Umbilical cord (tissue), 2 donors: ENCODE measurements around the gene KRTAP10-6. TPM values are rescaled to one million over a fixed set of nuclear protein-coding genes. Genes with fewer than 3 reads are reported as not detected.
"Not testable (repeated sequence)": the region's sequence is repeated elsewhere in the genome, so short reads cannot be mapped to it uniquely, and the experiment has no call there.

Source experiments
- DNase-seq: peaks from one replicate; pipeline ENCODE4 v3.0.0-alpha.2; 2015; ENCODE audit warnings: low spot score
- total RNA-seq: library from RNA; depleted of rRNA; stranded (reverse); fragments of >200 nt; gene quantifications from one replicate; pipeline ENCODE4 v1.2.3, GENCODE V29; 2014; ENCODE audit warnings: low replicate concordance; ENCODE audit not compliant: insufficient read depth

KRTAP10-6 gene
- total RNA-seq, 1 donor from 2014 or later, result not detected

DNA sequence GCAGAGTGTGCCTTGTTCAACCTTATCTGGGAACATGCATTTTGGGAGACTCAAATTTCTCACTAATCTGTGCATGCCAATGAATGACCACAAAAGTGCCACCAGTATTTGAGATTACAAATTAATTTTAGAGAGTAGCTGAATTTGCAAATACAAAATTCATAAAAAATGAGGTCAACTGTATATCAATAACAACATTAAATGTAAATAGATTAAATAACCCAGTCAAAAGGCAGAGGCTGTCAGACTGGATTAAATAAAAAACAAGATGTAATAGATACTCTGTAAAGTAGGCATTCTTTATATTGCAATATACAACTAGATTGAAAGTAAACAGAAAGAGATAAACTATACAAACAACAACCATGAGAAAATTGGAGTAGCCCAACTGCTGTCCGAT is 28.2 kb downstream of the KRTAP10-6 start:
- DNase-seq, result no peak

DNA sequence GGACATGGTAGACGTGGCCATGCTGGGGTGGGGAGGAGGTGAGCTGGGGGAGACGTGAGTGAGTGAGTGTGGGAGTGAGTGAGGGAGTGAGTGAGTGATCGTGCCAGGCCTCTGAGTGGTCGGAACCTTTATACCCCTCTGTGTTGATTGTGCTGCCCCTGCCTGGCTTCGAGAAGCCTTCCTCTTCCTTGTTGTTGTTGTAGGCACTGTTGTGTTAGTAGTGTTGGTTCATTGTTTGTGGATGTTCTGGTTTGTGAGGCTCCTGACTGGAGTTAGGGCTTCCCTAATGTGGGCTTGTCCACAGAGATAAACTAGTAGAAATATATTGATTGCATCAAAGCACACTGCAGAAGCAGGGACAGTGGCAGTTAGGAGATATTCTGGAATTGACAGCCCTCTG is 33.6 kb downstream of the KRTAP10-6 start, which contains the start of gene KRTAP10-3:
TSS of gene KRTAP10-3 (minus strand) at position 101 of the 400 bp plus-strand sequence. CDS start at position 21, 80 bp downstream.
- no peak for DNase-seq

DNA sequence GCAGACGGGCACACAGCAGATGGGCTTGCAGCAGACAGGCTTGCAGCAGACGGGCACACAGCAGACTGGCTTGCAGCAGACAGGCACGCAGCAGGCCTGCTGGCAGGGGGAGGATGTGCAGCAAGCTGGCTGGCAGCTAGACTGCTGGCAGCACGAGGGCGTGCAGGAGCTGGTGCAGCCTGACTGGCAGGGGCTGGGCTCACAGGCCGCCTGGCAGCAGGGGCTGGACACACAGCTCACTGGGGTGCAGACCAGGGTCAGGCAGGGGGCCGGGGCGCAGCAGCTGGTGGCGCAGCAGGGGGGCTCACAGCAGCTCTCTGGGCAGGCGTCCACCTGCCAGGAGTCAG is 34.0 kb downstream of the KRTAP10-6 start:
- DNase-seq, result not testable (repeated sequence)

DNA sequence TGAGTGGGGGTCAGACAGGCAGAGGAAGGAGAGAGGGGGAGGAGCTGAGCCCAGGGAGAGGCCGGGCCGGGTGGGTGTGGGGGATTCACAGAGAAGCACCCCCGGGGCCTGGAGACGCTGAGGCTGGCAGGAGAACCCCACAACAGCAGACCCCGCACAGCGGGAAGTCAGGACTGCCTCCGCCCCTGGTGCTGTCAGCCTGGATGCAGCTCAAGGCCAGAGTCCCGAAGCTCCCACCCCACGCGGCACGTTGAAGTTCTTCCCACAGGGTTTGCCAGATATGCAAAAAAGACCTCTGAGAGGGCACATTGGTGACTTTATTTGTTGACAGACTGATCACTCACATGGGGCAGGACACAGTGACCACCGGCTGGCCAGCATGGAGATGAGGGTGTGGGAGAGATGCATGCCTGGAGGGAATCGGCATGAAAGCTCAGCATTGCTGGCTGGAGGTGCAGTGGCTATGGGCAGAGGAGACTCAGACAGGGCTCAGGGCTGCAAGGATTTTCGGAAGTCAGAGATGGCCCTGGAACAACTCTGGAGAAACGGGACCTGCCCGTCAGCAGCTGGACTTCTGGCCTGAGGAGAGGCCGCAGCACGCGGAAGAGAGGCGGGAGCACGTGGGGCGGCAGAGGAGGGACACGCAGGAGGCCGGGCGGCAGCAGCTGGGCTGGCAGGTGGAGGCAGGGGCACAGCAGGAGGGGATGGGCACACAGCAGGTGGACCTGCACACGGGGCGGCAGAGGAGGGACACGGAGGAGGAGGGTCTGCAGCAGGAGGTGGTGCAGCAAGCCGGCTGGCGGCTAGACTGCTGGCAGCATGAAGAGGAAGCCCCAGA is 34.6 kb downstream of the KRTAP10-6 start:
- DNase-seq, result no peak

DNA sequence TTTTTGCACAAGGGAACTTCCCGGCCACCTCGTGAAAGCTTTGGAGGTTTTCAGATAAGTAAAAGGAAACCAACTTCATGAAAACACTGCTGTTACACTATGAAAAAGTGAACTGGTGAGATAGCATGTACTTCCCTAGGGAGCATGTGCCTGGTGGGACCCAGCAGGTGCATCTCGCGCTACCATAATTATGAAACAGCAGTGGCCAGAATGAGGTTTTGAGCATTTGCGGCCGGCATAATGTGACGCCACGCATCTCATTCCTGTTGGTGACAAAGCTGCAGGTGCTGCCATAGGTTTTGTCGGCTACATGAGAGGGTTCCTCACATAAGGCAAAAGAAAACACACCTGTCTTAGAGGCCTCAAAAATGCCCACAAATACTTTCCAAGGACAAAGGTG is 35.4 kb downstream of the KRTAP10-6 start:
- no peak for DNase-seq

DNA sequence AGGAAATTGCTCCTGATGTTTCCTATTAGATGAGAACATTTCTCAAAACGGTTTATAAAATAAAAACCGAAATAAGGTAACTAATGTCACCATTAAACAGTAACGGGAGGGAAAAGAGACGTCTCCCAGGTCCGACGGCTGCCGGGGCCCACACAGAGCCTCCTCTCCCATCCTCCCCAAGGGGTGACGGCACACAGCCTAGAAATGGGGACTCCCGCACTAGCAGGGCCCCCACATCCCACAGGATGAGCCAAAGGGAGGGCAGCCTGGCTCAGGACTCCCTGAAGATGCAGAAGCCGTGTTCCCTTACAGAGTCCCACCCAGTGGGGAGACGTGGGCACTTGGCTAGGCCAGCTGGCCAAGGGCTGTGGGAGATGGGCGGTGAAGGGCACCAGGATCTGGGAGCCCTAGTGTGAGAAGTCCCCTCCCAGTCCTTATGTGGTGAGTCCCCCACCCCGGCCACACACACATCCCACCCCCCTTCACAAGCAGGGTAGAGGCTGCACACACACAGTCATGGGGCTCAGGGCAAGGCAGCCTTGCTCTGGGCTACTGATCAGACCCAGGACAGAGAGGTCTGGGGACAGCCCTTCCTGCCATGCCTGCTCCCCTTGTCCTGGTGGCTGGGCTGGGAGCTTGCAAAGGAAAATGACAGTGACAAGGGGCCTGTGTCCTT is 37.0 kb downstream of the KRTAP10-6 start:
- DNase-seq, result no peak

DNA sequence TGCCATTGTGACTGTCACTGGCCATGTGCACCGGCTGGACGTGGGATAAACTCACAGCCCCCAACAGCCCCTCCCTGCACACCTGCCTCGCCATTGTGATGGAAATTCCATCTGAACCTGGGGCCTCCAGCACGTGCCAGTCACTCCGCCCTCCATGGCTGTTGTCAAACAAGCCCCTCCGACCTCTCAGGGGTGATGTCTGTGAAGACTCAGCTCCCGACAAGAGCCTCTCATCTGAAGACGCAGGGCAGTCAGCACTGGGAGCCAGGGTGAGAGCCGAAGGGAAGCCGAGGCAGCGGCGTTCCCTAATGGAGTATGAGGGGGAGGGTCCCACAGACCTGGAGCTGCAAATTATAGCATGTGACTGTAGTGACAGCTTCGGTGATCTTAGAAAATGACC is 39.6 kb downstream of the KRTAP10-6 start:
- DNase-seq, result no peak

DNA sequence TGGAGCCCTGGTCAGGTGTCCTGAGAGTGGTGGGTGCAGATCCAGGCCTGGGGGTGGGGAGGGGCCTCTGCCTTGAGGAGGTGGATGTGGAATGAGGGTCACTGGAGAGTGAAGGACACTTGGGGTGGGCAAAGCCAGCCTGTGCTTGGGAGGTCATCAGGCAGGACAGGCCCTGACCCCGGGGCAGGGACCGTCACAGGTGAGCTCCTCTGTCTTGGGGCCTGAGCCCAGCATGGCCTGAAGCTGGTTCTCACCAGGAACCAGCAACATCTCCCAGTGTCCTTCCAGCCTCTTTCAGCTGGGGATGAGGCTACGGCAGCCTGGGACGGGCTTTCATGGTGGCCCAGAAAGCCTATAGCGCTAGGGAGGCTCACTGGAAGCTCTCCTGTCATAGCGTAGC is 40.2 kb downstream of the KRTAP10-6 start:
- no peak for DNase-seq

DNA sequence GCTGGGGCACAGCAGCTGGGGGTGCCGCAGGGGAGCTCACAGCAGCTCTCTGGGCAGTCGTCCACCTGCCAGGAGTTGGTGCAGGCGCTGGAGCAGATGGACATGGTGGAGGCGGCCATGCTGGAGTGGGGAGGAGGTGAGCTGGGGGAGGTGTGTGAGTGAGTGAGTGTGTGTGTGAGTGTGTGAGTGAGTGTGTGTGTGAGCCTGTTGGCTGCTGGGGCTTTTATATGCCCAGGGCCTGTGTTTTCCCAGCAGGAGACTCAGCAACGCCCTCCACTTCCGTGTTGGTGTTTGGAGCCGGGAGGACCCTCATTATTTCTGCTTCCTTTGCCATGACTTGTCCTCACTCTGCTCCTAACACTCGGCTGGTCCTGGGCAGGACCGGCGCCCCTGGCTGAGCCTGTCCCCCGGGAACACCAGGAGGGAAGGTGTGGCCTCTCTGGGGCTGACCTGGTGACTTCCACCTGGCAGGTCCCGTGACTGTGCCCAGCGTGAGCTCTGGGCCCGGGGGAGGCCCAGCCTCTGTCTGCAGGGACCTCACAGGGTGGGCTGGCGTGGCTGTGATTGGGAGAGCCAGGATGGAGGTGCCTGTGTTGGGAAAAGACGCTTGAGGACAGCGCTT is 40.9 kb downstream of the KRTAP10-6 start, which contains the start of gene KRTAP10-2:
TSS of gene KRTAP10-2 (minus strand) at position 166 of the 622 bp plus-strand sequence. CDS start at position 119, 47 bp downstream.
- DNase-seq, result no peak

DNA sequence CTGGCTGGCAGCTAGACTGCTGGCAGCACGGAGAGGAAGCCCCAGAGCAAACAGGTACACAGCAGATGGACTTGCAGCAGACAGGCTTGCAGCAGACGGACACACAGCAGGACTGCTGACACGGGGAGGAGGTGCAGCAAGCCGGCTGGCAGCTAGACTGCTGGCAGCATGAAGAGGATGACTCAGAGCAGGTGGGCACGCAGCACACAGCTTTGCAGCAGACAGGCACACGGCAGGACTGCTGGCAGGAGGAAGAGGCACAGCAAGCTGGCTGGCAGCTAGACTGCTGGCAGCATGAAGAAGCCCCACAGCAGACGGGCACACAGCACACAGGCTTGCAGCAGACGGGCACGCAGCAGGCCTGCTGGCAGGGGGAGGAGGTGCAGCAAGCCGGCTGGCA is 41.5 kb downstream of the KRTAP10-6 start:
- no peak for DNase-seq

DNA sequence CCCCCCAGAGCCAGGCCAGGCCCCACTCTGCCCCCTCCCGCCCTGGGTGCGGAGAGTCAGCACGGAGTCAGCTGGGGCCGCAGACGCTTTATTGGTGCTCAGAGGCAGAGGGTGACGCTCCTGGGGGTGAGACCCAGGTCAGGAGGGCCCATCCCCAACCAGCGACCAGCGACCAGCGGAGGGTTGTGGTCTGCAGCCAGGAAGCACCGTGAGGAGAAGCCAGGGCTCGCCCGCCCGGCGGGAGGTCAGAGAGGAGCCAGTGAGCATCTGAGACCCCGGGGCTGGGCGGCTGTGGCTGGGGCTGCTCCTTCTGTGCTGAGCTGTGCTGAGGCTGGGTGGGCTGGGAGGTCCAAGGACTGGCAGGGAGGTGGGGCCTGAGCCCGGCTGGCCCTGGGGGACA is 42.0 kb downstream of the KRTAP10-6 start:
- DNase-seq, result not testable (repeated sequence)

DNA sequence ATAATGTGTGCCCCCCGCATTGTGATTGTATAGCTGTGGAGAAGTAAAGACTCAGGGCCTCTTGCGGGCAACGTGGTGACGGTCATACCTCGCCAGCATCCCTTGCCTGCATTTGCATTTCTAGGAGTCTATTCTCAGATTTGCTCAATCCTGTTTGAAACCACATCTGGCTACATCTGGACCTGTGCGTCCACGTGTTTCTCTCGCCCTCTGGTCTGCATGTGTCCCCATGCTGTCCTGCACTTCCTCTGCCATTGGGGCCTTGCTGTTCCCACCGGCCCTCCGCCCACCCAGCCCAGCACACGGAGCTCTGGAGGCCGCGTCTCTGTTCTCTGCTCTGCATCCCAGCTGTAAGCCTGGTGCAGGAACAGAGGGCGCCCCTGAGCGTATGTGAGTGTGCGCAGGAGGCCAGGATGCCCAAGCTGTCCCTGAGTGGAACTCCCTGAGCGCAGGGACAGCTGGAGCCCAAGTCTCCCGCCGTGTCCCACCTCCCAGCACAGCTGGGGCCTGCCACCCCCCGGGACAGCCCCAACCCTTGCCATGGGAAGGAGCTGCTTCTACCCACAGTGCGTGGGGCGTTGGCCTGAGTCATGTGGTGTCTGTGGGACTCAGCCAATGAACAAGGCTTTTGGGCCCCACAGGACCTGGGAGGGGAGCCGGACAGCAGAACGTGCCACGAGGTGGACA is 42.6 kb downstream of the KRTAP10-6 start:
- no peak for DNase-seq

DNA sequence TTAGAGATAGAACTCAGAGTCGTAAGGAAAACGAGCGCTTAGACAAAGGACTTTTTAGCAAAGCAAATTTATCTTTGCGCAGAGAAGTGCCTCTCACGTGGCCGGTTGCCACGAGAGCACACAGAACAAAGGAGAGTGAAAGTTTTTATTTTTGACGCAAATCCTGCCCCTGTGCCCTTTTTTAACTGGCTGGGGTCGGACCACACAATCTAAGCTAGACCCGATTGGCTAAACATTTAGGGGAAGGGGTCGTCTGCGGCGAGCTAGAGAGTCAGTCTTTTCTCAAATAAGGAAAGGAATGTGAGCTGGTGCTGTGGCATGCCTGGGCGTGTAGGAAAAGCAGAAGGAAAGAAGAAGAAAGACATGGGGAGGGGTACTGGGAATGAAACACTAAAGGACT is 43.4 kb downstream of the KRTAP10-6 start:
- peak; percentile 20 for DNase-seq

DNA sequence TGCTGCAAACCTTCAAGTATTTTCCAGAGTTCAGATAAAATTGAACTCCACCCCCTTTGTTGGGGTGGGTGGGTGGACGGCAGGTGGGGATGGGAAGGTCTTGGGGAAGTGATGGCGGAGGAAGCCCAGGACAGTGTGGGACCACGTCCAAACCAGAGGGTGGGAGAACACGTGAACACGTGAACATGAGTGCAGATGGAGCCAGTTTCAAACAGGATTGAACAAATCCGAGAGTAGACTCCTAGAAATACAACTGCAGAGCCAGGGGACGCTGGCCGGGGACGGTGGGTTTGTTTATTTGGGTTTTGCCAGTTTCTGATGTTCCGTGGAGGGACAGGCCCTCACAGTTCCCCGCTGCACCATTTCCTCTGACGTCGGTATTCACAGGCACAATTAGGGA is 43.9 kb downstream of the KRTAP10-6 start:
- no peak for DNase-seq

DNA sequence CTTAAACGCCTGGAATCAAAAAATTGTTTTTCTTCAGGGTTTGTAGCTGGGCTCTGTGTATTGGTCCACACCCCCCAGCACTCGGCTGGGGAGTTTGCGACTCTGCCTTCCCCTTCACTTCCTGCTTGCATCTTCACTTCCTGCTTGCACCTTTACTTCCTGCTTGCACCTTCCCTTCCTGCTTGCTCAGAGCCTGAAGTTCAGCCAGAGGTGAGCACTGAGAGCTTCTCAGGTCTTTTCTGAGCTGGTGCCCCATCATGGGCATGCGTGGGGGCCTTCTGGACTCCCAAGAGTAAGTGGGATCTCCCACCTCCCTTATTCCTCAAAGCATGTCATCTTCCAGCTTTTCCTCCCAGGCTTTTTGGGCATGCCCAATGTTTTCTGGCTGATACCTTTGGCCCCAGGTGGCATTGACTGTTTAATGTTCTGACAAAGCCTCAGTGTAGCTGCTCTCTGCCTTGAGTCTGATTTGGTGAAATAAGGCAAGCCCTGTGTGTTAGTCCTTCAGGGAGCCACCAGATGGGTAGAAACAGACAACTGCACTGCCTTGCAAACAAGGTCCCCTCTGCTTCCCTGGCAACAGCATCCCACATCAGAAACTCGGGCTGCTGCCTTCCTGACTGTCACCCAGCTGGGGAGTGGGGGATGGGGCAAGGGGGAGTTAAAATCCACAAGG is 44.5 kb downstream of the KRTAP10-6 start:
- DNase-seq, result no peak

DNA sequence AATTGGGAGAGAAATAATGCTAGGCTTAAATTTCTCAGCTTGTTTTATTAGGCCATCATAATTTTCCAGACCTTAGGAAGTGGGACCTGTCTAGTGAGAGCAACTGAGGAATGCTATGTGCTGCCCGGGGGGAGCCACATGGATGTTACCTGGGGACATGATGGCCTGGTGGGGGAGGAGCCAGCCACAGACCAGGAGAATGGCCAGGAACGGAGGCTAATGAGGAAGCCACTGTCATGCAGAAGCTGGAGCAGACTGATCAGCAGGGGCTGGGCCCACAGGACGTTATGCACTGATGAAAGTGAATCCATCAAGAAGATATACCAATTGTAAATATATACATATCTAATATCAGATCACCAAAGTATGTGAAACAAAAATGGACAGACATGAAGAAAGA is 47.7 kb downstream of the KRTAP10-6 start:
- no peak for DNase-seq

DNA sequence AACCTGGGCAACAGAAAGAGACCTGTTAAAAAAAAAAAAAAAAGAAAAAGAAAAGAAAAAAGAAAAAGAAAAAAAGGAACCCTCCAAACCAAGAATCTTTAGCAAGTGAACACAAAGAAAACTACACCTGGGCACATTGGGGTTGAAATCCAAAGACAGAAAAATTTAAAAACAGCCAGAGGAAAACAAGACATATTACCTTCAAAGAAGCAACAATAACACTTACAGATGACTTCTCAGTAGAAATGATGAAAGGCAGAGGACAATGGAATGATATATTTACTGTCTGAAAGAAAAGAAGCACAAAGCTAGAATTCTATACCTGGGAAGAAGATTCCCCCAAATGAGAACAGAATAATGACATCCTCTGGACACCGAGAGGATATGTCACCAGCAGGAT is 49.6 kb downstream of the KRTAP10-6 start:
- DNase-seq, result no peak
